HepG2 (cell line): ENCODE results near the gene GEMIN2. TPM values are rescaled to one million over a fixed set of nuclear protein-coding genes. Genes with fewer than 3 reads are reported as not detected.
A peak's percentile ranks its signal among the peaks of the same experiment; 100 is the strongest.

ENCODE experiments used
- BRF2 ChIP-seq: sonication (generic); formaldehyde crosslinking; IDR thresholded peaks from 2 replicates; pipeline ENCODE4 v1.8.1; 2022; ENCODE audit warnings: mild to moderate bottlenecking, missing genetic modification reagents
- CEBPG ChIP-seq: IDR thresholded peaks from 2 replicates; pipeline ENCODE4 v1.6.1; 2016
- ELF4 ChIP-seq: sonication (generic); formaldehyde crosslinking; IDR thresholded peaks from 2 replicates; pipeline ENCODE4 v1.5.0; 2020; ENCODE audit warnings: missing genetic modification reagents, mild to moderate bottlenecking, moderate library complexity, borderline replicate concordance
- ETS1 ChIP-seq: sonication (generic); formaldehyde crosslinking; IDR thresholded peaks from 2 replicates; pipeline ENCODE4 v1.4.0; 2020; ENCODE audit warnings: missing genetic modification reagents
- FOXA1 ChIP-seq, 2 experiments: fragments of 450-650 bp in 1 of 2; sonication (generic) in 1 of 2; formaldehyde crosslinking in 1 of 2; IDR thresholded peaks; 2 replicates each; pipeline versions ENCODE4 v1.4.0 to v1.6.1; 2016 to 2020; ENCODE audit warnings: missing genetic modification reagents in 1 of 2
- FOXP1 ChIP-seq, 2 experiments: fragments of 450-650 bp in 1 of 2; IDR thresholded peaks; 2 replicates each; pipeline ENCODE4 v1.6.1; 2017 to 2018; ENCODE audit warnings: antibody characterized with exemption in 1 of 2
- HIC2 ChIP-seq: sonication (generic); formaldehyde crosslinking; IDR thresholded peaks from 2 replicates; pipeline ENCODE4 v1.9.0; 2022; ENCODE audit warnings: low read depth, missing genetic modification reagents
- HMGA1 ChIP-seq: sonication (generic); formaldehyde crosslinking; conservative IDR thresholded peaks from 2 replicates; pipeline ENCODE4 v1.4.0; 2020; ENCODE audit warnings: missing genetic modification reagents
- HMGXB3 ChIP-seq: sonication (generic); formaldehyde crosslinking; IDR thresholded peaks from 2 replicates; pipeline ENCODE4 v1.4.0; 2020; ENCODE audit warnings: missing genetic modification reagents, borderline replicate concordance
- REPIN1 ChIP-seq: sonication (generic); formaldehyde crosslinking; IDR thresholded peaks from 2 replicates; pipeline ENCODE4 v1.8.0; 2022; ENCODE audit warnings: missing genetic modification reagents, low read depth, mild to moderate bottlenecking, borderline replicate concordance
- SETDB1 ChIP-seq: sonication (generic); formaldehyde crosslinking; IDR thresholded peaks from 2 replicates; pipeline ENCODE4 v1.5.1; 2020; ENCODE audit warnings: missing genetic modification reagents, mild to moderate bottlenecking, borderline replicate concordance
- THYN1 ChIP-seq: sonication (generic); formaldehyde crosslinking; IDR thresholded peaks from 2 replicates; pipeline ENCODE4 v1.8.1; 2023; ENCODE audit warnings: low read depth, mild to moderate bottlenecking, moderate library complexity, missing genetic modification reagents, borderline replicate concordance
- YEATS4 ChIP-seq: sonication (generic); formaldehyde crosslinking; IDR thresholded peaks from 2 replicates; pipeline ENCODE4 v1.4.0; 2020; ENCODE audit warnings: missing genetic modification reagents, borderline replicate concordance
- ZBTB8A ChIP-seq: sonication (generic); formaldehyde crosslinking; IDR thresholded peaks from 2 replicates; pipeline ENCODE4 v1.4.0; 2020; ENCODE audit warnings: mild to moderate bottlenecking, low read depth, missing genetic modification reagents, borderline replicate concordance
- ZNF121 ChIP-seq: sonication (generic); formaldehyde crosslinking; IDR thresholded peaks from 2 replicates; pipeline ENCODE4 v1.5.0; 2020; ENCODE audit warnings: mild to moderate bottlenecking, missing genetic modification reagents
- ZNF879 ChIP-seq: sonication (generic); formaldehyde crosslinking; IDR thresholded peaks from 2 replicates; pipeline ENCODE4 v1.8.1; 2023; ENCODE audit warnings: missing genetic modification reagents
- polyA plus RNA-seq, 8 experiments: library from polyadenylated mRNA; depleted of rRNA in 3 of 8; stranded (reverse) in 7 of 8; unstranded in 1 of 8; fragments of >200 nt; fragmentation: Illumina TruSeq in 4 of 8; extraction: Trizol in 4 of 8; gene quantifications; 2 replicates each; pipeline versions ENCODE4 v1.2.1 to v1.2.3, GENCODE V29; 2011 to 2016; ENCODE audit warnings: low read depth in 4 of 8, missing spikeins in 1 of 8, mixed read lengths in 1 of 8; ENCODE audit not compliant: insufficient read depth in 1 of 8
- total RNA-seq, 5 experiments: library from RNA; depleted of rRNA; stranded (reverse); fragments of >200 nt; fragmentation: Illumina TruSeq; extraction: Trizol; gene quantifications; 2 replicates each; pipeline ENCODE4 v1.2.3, GENCODE V29; 2016; ENCODE audit warnings: low read depth in 1 of 5
- TF ChIP-seq, protein P1 (sequence below): sonication (generic); formaldehyde crosslinking; IDR thresholded peaks from 2 replicates; pipeline ENCODE4 v1.5.0; 2020; ENCODE audit warnings: missing genetic modification reagents, mild to moderate bottlenecking, borderline replicate concordance

The GEMIN2 gene
- total and polyA plus RNA-seq, 2 of the 13 experiments (the other 11 are each of a cell fraction or from before 2014, with no cell fraction given): 54.8 to 110 TPM

- TF ChIP-seq ELF4 (CRISPR knock-in tag) (peak; percentile 97; the same call in 1 of the 2 replicates), CEBPG (CRISPR knock-in tag) (peak; percentile 99), SETDB1 (CRISPR knock-in tag) (no peak), REPIN1 (CRISPR knock-in tag) (peak; percentile 96), ZBTB8A (peak; percentile 96; the same call in 1 of the 2 replicates), FOXP1 (IDR thresholded peaks at IDR 0.05) (no peak), FOXP1 (CRISPR knock-in tag; IDR thresholded peaks at IDR 0.05) (peak; percentile 3), HMGXB3 (CRISPR knock-in tag) (peak; percentile 79), THYN1 (peak; percentile 99), ZNF121 (CRISPR knock-in tag) (peak; percentile 99), YEATS4 (peak; percentile 99), FOXA1 (IDR thresholded peaks at IDR 0.05) (no peak), FOXA1 (CRISPR knock-in tag; IDR thresholded peaks at IDR 0.05) (peak; percentile 47), BRF2 (peak; percentile 89), HMGA1 (CRISPR knock-in tag) (no peak; the same call in 1 of the 2 replicates), ETS1 (no peak; the same call in 1 of the 2 replicates), ZNF879 (peak; percentile 99), HIC2 (CRISPR knock-in tag) (0 out of 2 replicates have a peak, but pooled peaks have one; percentile 30)
- TF ChIP-seq, protein P1, sequence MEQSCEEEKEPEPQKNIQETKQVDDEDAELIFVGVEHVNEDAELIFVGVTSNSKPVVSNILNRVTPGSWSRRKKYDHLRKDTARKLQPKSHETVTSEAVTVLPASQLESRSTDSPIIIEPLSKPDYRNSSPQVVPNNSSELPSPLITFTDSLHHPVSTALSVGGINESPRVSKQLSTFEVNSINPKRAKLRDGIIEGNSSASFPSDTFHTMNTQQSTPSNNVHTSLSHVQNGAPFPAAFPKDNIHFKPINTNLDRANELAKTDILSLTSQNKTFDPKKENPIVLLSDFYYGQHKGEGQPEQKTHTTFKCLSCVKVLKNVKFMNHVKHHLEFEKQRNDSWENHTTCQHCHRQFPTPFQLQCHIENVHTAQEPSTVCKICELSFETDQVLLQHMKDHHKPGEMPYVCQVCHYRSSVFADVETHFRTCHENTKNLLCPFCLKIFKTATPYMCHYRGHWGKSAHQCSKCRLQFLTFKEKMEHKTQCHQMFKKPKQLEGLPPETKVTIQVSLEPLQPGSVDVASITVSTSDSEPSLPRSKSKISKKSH (CRISPR knock-in tag): peak; percentile 89; the same call in 1 of the 2 replicates
Observed at GRCh38 chr14:39174560-39175444, 60.7 kb downstream of the GEMIN2 start, which contains the start of gene PNN (continued).
